DND-41 (cell line): ENCODE data around the gene CFAP100.

ENCODE experiments used
- ATAC-seq: fragments of 200-7000 bp; cut with Tn5 transposase; 3 replicates; pipeline ENCODE4 v1.9.1; 2021; ENCODE audit warnings: low read depth; ENCODE audit not compliant: insufficient read depth
- DNase-seq: peaks from one replicate; pipeline ENCODE4 v3.0.0-alpha.2; 2020
- H2AFZ ChIP-seq: 2 replicates; pipeline ENCODE4 v1.6.0; 2012; ENCODE audit warnings: low read depth, low read length
- H3K27ac ChIP-seq: 2 replicates; pipeline ENCODE4 v1.5.1; 2012; ENCODE audit warnings: low read length, inconsistent platforms
- H3K27me3 ChIP-seq: fragments of 200-600 bp; sonication (generic); 2 replicates; pipeline ENCODE4 v1.6.0; 2012; ENCODE audit warnings: low read length, mild to moderate bottlenecking, inconsistent platforms; ENCODE audit not compliant: insufficient read depth, poor library complexity
- H3K36me3 ChIP-seq: 2 replicates; pipeline ENCODE4 v1.5.1; 2012; ENCODE audit warnings: low read length, inconsistent platforms; ENCODE audit not compliant: insufficient read depth
- H3K4me1 ChIP-seq: 2 replicates; pipeline ENCODE4 v1.5.1; 2012; ENCODE audit warnings: mild to moderate bottlenecking, low read length; ENCODE audit not compliant: insufficient read depth
- H3K4me2 ChIP-seq: 2 replicates; pipeline ENCODE4 v1.6.0; 2012; ENCODE audit warnings: mild to moderate bottlenecking, moderate library complexity, low read length, inconsistent platforms; ENCODE audit not compliant: insufficient read depth
- H3K4me3 ChIP-seq, 2 experiments: fragments of 200-600 bp in 1 of 2; shearing (Covaris generic) in 1 of 2; 2 replicates each; pipeline ENCODE4 v1.5.1; 2012 to 2016; ENCODE audit warnings: inconsistent platforms in 2 of 2, low read length in 2 of 2, mild to moderate bottlenecking in 2 of 2, low read depth in 1 of 2, moderate library complexity in 1 of 2
- H3K79me2 ChIP-seq: 2 replicates; pipeline ENCODE4 v1.6.0; 2012; ENCODE audit warnings: low read length, inconsistent platforms; ENCODE audit not compliant: insufficient read depth
- H3K9ac ChIP-seq: 2 replicates; pipeline ENCODE4 v1.6.0; 2012; ENCODE audit warnings: low read depth, mild to moderate bottlenecking, inconsistent platforms, low read length, moderate library complexity
- H3K9me3 ChIP-seq: 2 replicates; pipeline ENCODE4 v1.5.1; 2012; ENCODE audit warnings: low read length, moderate library complexity, mild to moderate bottlenecking, inconsistent platforms; ENCODE audit not compliant: insufficient read depth, severe bottlenecking
- H4K20me1 ChIP-seq: 2 replicates; pipeline ENCODE4 v1.6.0; 2012; ENCODE audit warnings: low read length; ENCODE audit not compliant: insufficient read depth
- EZH2 ChIP-seq: IDR thresholded peaks from 3 replicates; pipeline ENCODE4 v1.6.1; 2012; ENCODE audit warnings: borderline replicate concordance, low read depth, mild to moderate bottlenecking, moderate library complexity, low read length, inconsistent platforms; ENCODE audit not compliant: severe bottlenecking
- TF ChIP-seq, protein P1 (sequence below): IDR thresholded peaks from 2 replicates; pipeline ENCODE4 v1.5.1; 2012; ENCODE audit warnings: borderline replicate concordance, low read length, moderate library complexity, mild to moderate bottlenecking; ENCODE audit not compliant: poor library complexity, severe bottlenecking; ENCODE audit errors: extremely low read depth

The CFAP100 gene

DNA sequence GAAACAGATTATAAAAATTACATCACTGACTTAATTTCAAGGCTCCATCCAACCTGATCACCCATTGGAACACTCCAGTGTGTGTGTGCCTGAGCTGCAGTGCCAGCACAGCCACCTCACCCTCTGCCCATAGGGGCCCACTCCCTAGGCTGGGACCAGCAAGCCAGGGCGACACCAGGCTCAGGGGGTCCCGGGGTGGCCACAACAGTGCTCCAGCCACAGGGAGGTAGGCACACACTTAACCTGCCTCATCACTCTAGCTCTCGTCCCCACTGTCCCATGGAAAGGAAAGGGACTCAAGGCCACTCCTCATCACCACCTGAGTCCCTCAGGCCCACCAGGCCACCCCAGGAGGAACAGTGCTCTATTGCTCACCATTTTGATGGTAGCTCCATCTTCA, 56.0 kb downstream of the CFAP100 start:
- DNase-seq, result no peak
- Histone ChIP-seq H4K20me1 (peaks cover 50% of the 10 kb centered on the region; the same call in 1 of the 2 replicates), H3K9me3 (no peaks in the 10 kb centered on the region), H3K36me3 (peaks cover 81% of the 10 kb centered on the region), H3K79me2 (peaks cover 11% of the 10 kb centered on the region), H3K9ac (no peak overlapping the region), H3K4me3 (no peak overlapping the region), H2AFZ (no peak overlapping the region), H3K4me1 (no peaks in the 10 kb centered on the region), H3K27me3 (no peaks in the 10 kb centered on the region), H3K4me2 (no peak overlapping the region), H3K27ac (no peak overlapping the region)
- ATAC-seq, result no peak
- TF ChIP-seq, protein P1, sequence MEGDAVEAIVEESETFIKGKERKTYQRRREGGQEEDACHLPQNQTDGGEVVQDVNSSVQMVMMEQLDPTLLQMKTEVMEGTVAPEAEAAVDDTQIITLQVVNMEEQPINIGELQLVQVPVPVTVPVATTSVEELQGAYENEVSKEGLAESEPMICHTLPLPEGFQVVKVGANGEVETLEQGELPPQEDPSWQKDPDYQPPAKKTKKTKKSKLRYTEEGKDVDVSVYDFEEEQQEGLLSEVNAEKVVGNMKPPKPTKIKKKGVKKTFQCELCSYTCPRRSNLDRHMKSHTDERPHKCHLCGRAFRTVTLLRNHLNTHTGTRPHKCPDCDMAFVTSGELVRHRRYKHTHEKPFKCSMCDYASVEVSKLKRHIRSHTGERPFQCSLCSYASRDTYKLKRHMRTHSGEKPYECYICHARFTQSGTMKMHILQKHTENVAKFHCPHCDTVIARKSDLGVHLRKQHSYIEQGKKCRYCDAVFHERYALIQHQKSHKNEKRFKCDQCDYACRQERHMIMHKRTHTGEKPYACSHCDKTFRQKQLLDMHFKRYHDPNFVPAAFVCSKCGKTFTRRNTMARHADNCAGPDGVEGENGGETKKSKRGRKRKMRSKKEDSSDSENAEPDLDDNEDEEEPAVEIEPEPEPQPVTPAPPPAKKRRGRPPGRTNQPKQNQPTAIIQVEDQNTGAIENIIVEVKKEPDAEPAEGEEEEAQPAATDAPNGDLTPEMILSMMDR, result no peak
- no peak for TF ChIP-seq EZH2

GRCh38 chr3:126451511-126451910, 56.8 kb downstream of the CFAP100 start:
- H3K79me2 ChIP-seq, result peaks cover 17% of the 10 kb centered on the region

GRCh38 chr3:126452213-126452612, 57.5 kb downstream of the CFAP100 start:
- TF ChIP-seq EZH2, result no peak
- TF ChIP-seq, protein P1, result no peak
- peaks cover 63% of the 10 kb centered on the region for H4K20me1 ChIP-seq
- peaks cover 24% of the 10 kb centered on the region for H3K79me2 ChIP-seq
- H3K27ac ChIP-seq, result no peak overlapping the region
- DNase-seq (no peak), ATAC-seq (no peak)
- H2AFZ ChIP-seq, result no peak overlapping the region
- H3K4me1 ChIP-seq, result no peaks in the 10 kb centered on the region
- no peak overlapping the region for H3K4me2 ChIP-seq
- no peaks in the 10 kb centered on the region for H3K9me3 ChIP-seq
- peaks cover 88% of the 10 kb centered on the region for H3K36me3 ChIP-seq
- H3K9ac ChIP-seq, result no peak overlapping the region
- no peak overlapping the region for H3K4me3 ChIP-seq
- no peaks in the 10 kb centered on the region for H3K27me3 ChIP-seq

More at GRCh38 chr3:126451511-126451910, 56.8 kb downstream of the CFAP100 start:
- H3K27ac ChIP-seq, result no peak overlapping the region
- TF ChIP-seq, protein P1, result no peak
- H3K27me3 ChIP-seq, result no peaks in the 10 kb centered on the region
- DNase-seq, result no peak
- H3K4me2 ChIP-seq, result no peak overlapping the region
- H3K36me3 ChIP-seq, result peaks cover 85% of the 10 kb centered on the region
- ATAC-seq, result no peak
- no peaks in the 10 kb centered on the region for H3K9me3 ChIP-seq
- H3K4me3 ChIP-seq, result no peak overlapping the region
- H2AFZ ChIP-seq, result no peak overlapping the region
- peaks cover 56% of the 10 kb centered on the region for H4K20me1 ChIP-seq
- no peaks in the 10 kb centered on the region for H3K4me1 ChIP-seq
- no peak overlapping the region for H3K9ac ChIP-seq

DNA sequence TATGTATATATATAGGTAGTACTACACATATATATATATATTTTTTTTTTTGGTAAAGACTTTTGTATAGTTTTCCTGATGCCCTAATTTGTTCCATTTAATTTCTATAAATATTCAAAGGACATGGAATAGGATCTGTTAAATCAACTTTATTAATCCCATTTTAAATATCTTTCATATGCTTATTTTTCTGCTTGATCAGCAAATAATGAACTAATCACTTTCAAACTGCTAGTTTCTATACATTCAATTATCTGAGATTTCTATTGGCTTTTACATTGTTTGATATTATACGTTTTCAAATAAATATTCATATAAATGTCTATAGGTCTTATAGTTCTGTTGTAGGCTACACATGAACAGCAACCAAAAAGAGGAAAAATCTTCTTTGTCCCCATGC, 59.3 kb downstream of the CFAP100 start:
- H3K27ac ChIP-seq, result no peak overlapping the region
- no peak overlapping the region for H2AFZ ChIP-seq
- TF ChIP-seq, protein P1, result no peak
- no peak for TF ChIP-seq EZH2
- no peak overlapping the region for H3K9ac ChIP-seq
- no peak overlapping the region for H3K4me2 ChIP-seq
- ATAC-seq (no peak), DNase-seq (no peak)
- H3K79me2 ChIP-seq, result peaks cover 38% of the 10 kb centered on the region
- no peak overlapping the region for H3K4me3 ChIP-seq
- H3K4me1 ChIP-seq, result no peaks in the 10 kb centered on the region
- H3K36me3 ChIP-seq, result peaks cover 94% of the 10 kb centered on the region
- no peaks in the 10 kb centered on the region for H3K9me3 ChIP-seq
- H3K27me3 ChIP-seq, result no peaks in the 10 kb centered on the region
- H4K20me1 ChIP-seq, result peaks cover 63% of the 10 kb centered on the region
